Measurements from ENCODE around the gene LGR5. TPM values are rescaled to one million over a fixed set of nuclear protein-coding genes. Genes with fewer than 3 reads are reported as not detected.

The LGR5 gene
- total RNA-seq: not detected in 2 replicates

GRCh38 chr12:71439613-71440344, at the start of gene LGR5:
TSS of gene LGR5 (plus strand) at chr12:71439798. CDS start at chr12:71440081, 283 bp downstream.
- intact Hi-C loops (cut with micrococcal nuclease): no loop called here

GRCh38 chr12:71392521-71393145, 47.0 kb upstream of the LGR5 start:
- intact Hi-C loops (cut with micrococcal nuclease): no loop called here

- intact Hi-C loops (cut with micrococcal nuclease): loop anchor here (2.0 kb wide), 1 partner anchor 21 kb away; no protein-coding TSS in a partner anchor
Measured at GRCh38 chr12:71393625-71394024, 46.0 kb upstream of the LGR5 start.

GRCh38 chr12:71397433-71397954, 42.1 kb upstream of the LGR5 start:
- intact Hi-C loops (cut with micrococcal nuclease): no loop called here

- intact Hi-C loops (cut with micrococcal nuclease): no loop called here
Measured at GRCh38 chr12:71399197-71399596, 40.4 kb upstream of the LGR5 start.

- intact Hi-C loops (cut with micrococcal nuclease): no loop called here
Measured at GRCh38 chr12:71400481-71400880, 39.1 kb upstream of the LGR5 start.

- intact Hi-C loops (cut with micrococcal nuclease): no loop called here
Measured at GRCh38 chr12:71405884-71406283, 33.7 kb upstream of the LGR5 start.

- intact Hi-C loops (cut with micrococcal nuclease): no loop called here
Measured at GRCh38 chr12:71407732-71408131, 31.9 kb upstream of the LGR5 start.

- intact Hi-C loops (cut with micrococcal nuclease): no loop called here
Measured at GRCh38 chr12:71410844-71411243, 28.8 kb upstream of the LGR5 start.

- intact Hi-C loops (cut with micrococcal nuclease): no loop called here
Measured at GRCh38 chr12:71411635-71412034, 28.0 kb upstream of the LGR5 start.

GRCh38 chr12:71415336-71416231, 24.0 kb upstream of the LGR5 start:
- intact Hi-C loops (cut with micrococcal nuclease): loop anchor here (1.0 to 2.0 kb wide), 4 partner anchors 21 to 332 kb away; no protein-coding TSS in a partner anchor

GRCh38 chr12:71417181-71417580, 22.4 kb upstream of the LGR5 start:
- intact Hi-C loops (cut with micrococcal nuclease): no loop called here

GRCh38 chr12:71420775-71421406, 18.7 kb upstream of the LGR5 start:
- intact Hi-C loops (cut with micrococcal nuclease): no loop called here

- intact Hi-C loops (cut with micrococcal nuclease): no loop called here
Measured at GRCh38 chr12:71425568-71426299, 13.9 kb upstream of the LGR5 start.

GRCh38 chr12:71426300-71427047, 13.1 kb upstream of the LGR5 start:
- intact Hi-C loops (cut with micrococcal nuclease): no loop called here

GRCh38 chr12:71430756-71431155, 8.8 kb upstream of the LGR5 start:
- intact Hi-C loops (cut with micrococcal nuclease): no loop called here

- intact Hi-C loops (cut with micrococcal nuclease): no loop called here
Measured at GRCh38 chr12:71431991-71432390, 7.6 kb upstream of the LGR5 start.

GRCh38 chr12:71432936-71433335, 6.7 kb upstream of the LGR5 start:
- intact Hi-C loops (cut with micrococcal nuclease): no loop called here

GRCh38 chr12:71436696-71437095, 2.9 kb upstream of the LGR5 start:
- intact Hi-C loops (cut with micrococcal nuclease): no loop called here

Measured in T-helper 2 cell treated with Interferon-gamma antibody and Interleukin-4, amounts not matched to agents 100 ng/mL and 5 ng/mL, for 36 hours (primary cell).